B cell (primary cell): ENCODE measurements around the gene ITGB1. TPM values are rescaled to one million over a fixed set of nuclear protein-coding genes. Genes with fewer than 3 reads are reported as not detected.
"Not testable (repeated sequence)": the region's sequence is repeated elsewhere in the genome, so short reads cannot be mapped to it uniquely, and the experiment has no call there.

Experiments
- ATAC-seq: fragments of 200-7000 bp; cut with Tn5 transposase; one replicate; pipeline ENCODE4 v1.10.0; 2021; ENCODE audit warnings: low read depth, mild to moderate bottlenecking, moderate number of reproducible peaks, moderate library complexity
- CTCF ChIA-PET: fragments of 350-600 bp; sonication (Branson Sonifier 250); formaldehyde crosslinking; loops from one replicate; lab custom pipeline; 2021; ENCODE audit warnings: antibody characterized with exemption, inconsistent platforms; lab: Charles Lee
- POLR2A ChIA-PET: fragments of 350-600 bp; sonication (Branson Sonifier 250); formaldehyde crosslinking; loops from one replicate; lab custom pipeline; 2021; ENCODE audit warnings: antibody characterized with exemption; lab: Charles Lee
- DNase-seq: peaks from one replicate; pipeline ENCODE4 v3.0.0; 2013
- H2AFZ ChIP-seq: 2 replicates; pipeline ENCODE4 v1.6.1; 2012; ENCODE audit warnings: mild to moderate bottlenecking, low read depth, low read length; ENCODE audit not compliant: insufficient read depth, poor library complexity, severe bottlenecking
- H3K27ac ChIP-seq, 2 donors: 1 replicate in 1 of 2; 2 replicates in 1 of 2; pipeline ENCODE4 v1.5.1; 2012 to 2013; ENCODE audit warnings: low read length in 2 of 2, mild to moderate bottlenecking in 2 of 2, moderate library complexity in 1 of 2
- H3K27me3 ChIP-seq, 4 experiments: fragments of 200-600 bp in 1 of 4; sonication (generic) in 1 of 4; replicated peaks in 1 of 4; 1 replicate in 2 of 4; 2 replicates in 2 of 4; pipeline versions ENCODE4 v1.6.1 to v1.7.0; 2013 to 2016; ENCODE audit warnings: low read length in 3 of 4, mild to moderate bottlenecking in 2 of 4, mixed read lengths in 1 of 4, moderate library complexity in 1 of 4; ENCODE audit not compliant: insufficient read depth in 4 of 4, control insufficient read depth in 3 of 4; ENCODE audit errors: control extremely low read depth in 1 of 4
- H3K36me3 ChIP-seq, 2 experiments: replicated peaks in 1 of 2; 1 replicate in 1 of 2; 2 replicates in 1 of 2; pipeline versions ENCODE4 v1.6.1 to v1.7.1; 2013; ENCODE audit warnings: low read length in 1 of 2; ENCODE audit not compliant: insufficient read depth in 2 of 2, control insufficient read depth in 1 of 2; ENCODE audit errors: control extremely low read depth in 1 of 2, extremely low read depth in 1 of 2
- H3K4me1 ChIP-seq, 2 donors: fragments of 200-600 bp in 1 of 2; sonication (generic) in 1 of 2; 1 replicate in 1 of 2; 2 replicates in 1 of 2; pipeline versions ENCODE4 v1.5.1 to v1.6.1; 2013 to 2017; ENCODE audit warnings: low read length in 2 of 2; ENCODE audit not compliant: control insufficient read depth in 2 of 2, insufficient read depth in 2 of 2
- H3K4me2 ChIP-seq: replicated peaks from 2 replicates; pipeline ENCODE3; 2012; ENCODE audit warnings: mild to moderate bottlenecking, low read depth, low read length; ENCODE audit not compliant: poor library complexity, severe bottlenecking
- H3K4me3 ChIP-seq, 5 experiments: fragments of 200-600 bp in 1 of 5; sonication (generic) in 1 of 5; 1 replicate in 3 of 5; 2 replicates in 2 of 5; pipeline versions ENCODE4 v1.5.1 to v1.7.0; 2011 to 2016; ENCODE audit warnings: low read length in 4 of 5, mild to moderate bottlenecking in 4 of 5, low read depth in 2 of 5, control low read depth in 1 of 5, moderate library complexity in 1 of 5; ENCODE audit not compliant: insufficient read depth in 1 of 5; ENCODE audit errors: control extremely low read depth in 1 of 5, extremely low read depth in 1 of 5
- H3K79me2 ChIP-seq: fragments of 200-600 bp; sonication (generic); one replicate; pipeline ENCODE4 v1.6.0; 2016; ENCODE audit warnings: low read length; ENCODE audit not compliant: control insufficient read depth, insufficient read depth
- H3K9ac ChIP-seq: fragments of 200-600 bp; sonication (generic); 2 replicates; pipeline ENCODE4 v1.6.1; 2017; ENCODE audit warnings: mild to moderate bottlenecking, low read length, moderate library complexity
- H3K9me3 ChIP-seq, 3 donors: one replicate each; pipeline versions ENCODE4 v1.6.1 to v1.7.1; 2013; ENCODE audit warnings: low read length in 2 of 3; ENCODE audit not compliant: control insufficient read depth in 2 of 3, insufficient read depth in 1 of 3; ENCODE audit errors: control extremely low read depth in 1 of 3
- H4K20me1 ChIP-seq: 2 replicates; pipeline ENCODE4 v1.6.0; 2012; ENCODE audit warnings: mild to moderate bottlenecking, low read length; ENCODE audit not compliant: insufficient read depth, control insufficient read depth, poor library complexity, severe bottlenecking
- H3K27ac Mint-ChIP-seq: one replicate; pipeline ENCODE4 v1.8.0; 2021; ENCODE audit warnings: mixed read lengths
- H3K27me3 Mint-ChIP-seq: one replicate; pipeline ENCODE4 v1.8.0; 2021; ENCODE audit warnings: mixed read lengths
- H3K4me1 Mint-ChIP-seq: one replicate; pipeline ENCODE4 v1.8.0; 2021; ENCODE audit warnings: mixed read lengths
- H3K4me3 Mint-ChIP-seq: one replicate; pipeline ENCODE4 v1.8.0; 2021; ENCODE audit warnings: mixed read lengths
- H3K9me3 Mint-ChIP-seq: one replicate; pipeline ENCODE4 v1.8.0; 2022; ENCODE audit warnings: mixed read lengths; ENCODE audit not compliant: insufficient read depth
- EZH2 ChIP-seq: IDR thresholded peaks from 2 replicates; pipeline ENCODE4 v1.6.1; 2012; ENCODE audit warnings: borderline replicate concordance, low read depth, mild to moderate bottlenecking, moderate library complexity, low read length; ENCODE audit not compliant: insufficient read depth, poor library complexity, severe bottlenecking
- WGBS: methylation state at CpG from one replicate; pipeline ENCODE4 v1.1.5; 2013; ENCODE audit warnings: missing lambda C conversion rate; ENCODE audit not compliant: insufficient coverage; 5-methylcytosine and 5-hydroxymethylcytosine counted together
- intact Hi-C: fragments of 100-400 bp; cut with micrococcal nuclease; formaldehyde crosslinking; loops from one replicate; pipeline ENCODE4 v1.10.0; 2022
- polyA plus RNA-seq: library from polyadenylated mRNA; depleted of rRNA; stranded (reverse); fragments of >200 nt; gene quantifications from 2 replicates; pipeline ENCODE4 v1.2.3, GENCODE V29; 2012
- total RNA-seq, 2 donors: library from RNA; stranded (reverse); fragments of 120-200 nt in 1 of 2; gene quantifications; 1 replicate in 1 of 2; 2 replicates in 1 of 2; pipeline versions ENCODE4 v1.2.3 to v1.2.4, GENCODE V29; 2013 to 2022
- TF ChIP-seq, protein P1 (sequence below): fragments of 200-600 bp; IDR thresholded peaks from one replicate; pipeline ENCODE4 v1.8.0; 2022; ENCODE audit warnings: antibody characterized with exemption, mild to moderate bottlenecking

ITGB1 gene
- total and polyA plus RNA-seq, 2 donors (not counting 1 experiment from before 2014, with no cell fraction given) = 30.8 to 128 TPM

- Mint-ChIP-seq H3K4me3 (no peak overlapping the region), H3K9me3 (no peaks in the 10 kb centered on the region), H3K27me3 (no peaks in the 10 kb centered on the region), H3K27ac (no peak overlapping the region), H3K4me1 (no peaks in the 10 kb centered on the region)
- Histone ChIP-seq H3K4me3 (no peak overlapping the region), H3K79me2 (no peaks in the 10 kb centered on the region), H3K4me2 (no peak overlapping the region), H2AFZ (no peak overlapping the region), H3K9me3 (no peaks in the 10 kb centered on the region), H3K9ac (no peak overlapping the region), H3K4me1 (no peaks in the 10 kb centered on the region), H4K20me1 (no peaks in the 10 kb centered on the region), H3K27me3 (no peaks in the 10 kb centered on the region), H3K27ac (no peak overlapping the region), H3K36me3 (peaks cover 5 to 47% of the 10 kb centered on the region in 2 experiments)
- no peak for TF ChIP-seq EZH2
- TF ChIP-seq, protein P1, sequence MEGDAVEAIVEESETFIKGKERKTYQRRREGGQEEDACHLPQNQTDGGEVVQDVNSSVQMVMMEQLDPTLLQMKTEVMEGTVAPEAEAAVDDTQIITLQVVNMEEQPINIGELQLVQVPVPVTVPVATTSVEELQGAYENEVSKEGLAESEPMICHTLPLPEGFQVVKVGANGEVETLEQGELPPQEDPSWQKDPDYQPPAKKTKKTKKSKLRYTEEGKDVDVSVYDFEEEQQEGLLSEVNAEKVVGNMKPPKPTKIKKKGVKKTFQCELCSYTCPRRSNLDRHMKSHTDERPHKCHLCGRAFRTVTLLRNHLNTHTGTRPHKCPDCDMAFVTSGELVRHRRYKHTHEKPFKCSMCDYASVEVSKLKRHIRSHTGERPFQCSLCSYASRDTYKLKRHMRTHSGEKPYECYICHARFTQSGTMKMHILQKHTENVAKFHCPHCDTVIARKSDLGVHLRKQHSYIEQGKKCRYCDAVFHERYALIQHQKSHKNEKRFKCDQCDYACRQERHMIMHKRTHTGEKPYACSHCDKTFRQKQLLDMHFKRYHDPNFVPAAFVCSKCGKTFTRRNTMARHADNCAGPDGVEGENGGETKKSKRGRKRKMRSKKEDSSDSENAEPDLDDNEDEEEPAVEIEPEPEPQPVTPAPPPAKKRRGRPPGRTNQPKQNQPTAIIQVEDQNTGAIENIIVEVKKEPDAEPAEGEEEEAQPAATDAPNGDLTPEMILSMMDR = no peak
- ChIA-PET POLR2A (no interaction called here), CTCF (no interaction called here)
- 100% methylated on average over 5 of the region's 11 CpGs for WGBS
- ATAC-seq = no peak
- no peak for DNase-seq
- intact Hi-C loops = no loop called here
Observed at GRCh38 chr10:32911285-32912016, 46.6 kb downstream of the ITGB1 start.

GRCh38 chr10:32909970-32910369 lies 48.1 kb downstream of the ITGB1 start:
- H2AFZ ChIP-seq, H3K27ac Mint-ChIP-seq, H4K20me1 ChIP-seq, H3K4me1 Mint-ChIP-seq, DNase-seq, H3K9me3 ChIP-seq, H3K27me3 Mint-ChIP-seq, H3K4me3 ChIP-seq, ATAC-seq, H3K4me1 ChIP-seq, H3K4me3 Mint-ChIP-seq, H3K27ac ChIP-seq, H3K9ac ChIP-seq, intact Hi-C loops, H3K27me3 ChIP-seq, H3K9me3 Mint-ChIP-seq, H3K4me2 ChIP-seq, H3K79me2 ChIP-seq: not testable (repeated sequence)
- ChIA-PET POLR2A (interaction anchor here (0.6 kb wide), 1 partner anchor 21 kb away, joined by 4 read pairs; no protein-coding TSS in a partner anchor), CTCF (interaction anchor here (1.2 kb wide), 1 partner anchor 99 kb away, joined by 4 read pairs; no protein-coding TSS in a partner anchor)
- WGBS = no CpG with 5 or more reads among the region's 7 CpGs
- peaks cover 5 to 53% of the 10 kb centered on the region in 2 experiments for H3K36me3 ChIP-seq
